C4-2B (cell line): ENCODE results near the gene ZFP2.

Experiments
- H3K27ac ChIP-seq: fragments of 450-650 bp; 2 replicates; pipeline ENCODE4 v1.5.1; 2017
- ZFX ChIP-seq: fragments of 450-650 bp; IDR thresholded peaks from 2 replicates; pipeline ENCODE4 v1.6.1; 2017
- TF ChIP-seq, protein P1 (sequence below): fragments of 450-650 bp; conservative IDR thresholded peaks from 2 replicates; pipeline ENCODE4 v1.5.1; 2017; ENCODE audit warnings: mild to moderate bottlenecking

The ZFP2 gene

DNA sequence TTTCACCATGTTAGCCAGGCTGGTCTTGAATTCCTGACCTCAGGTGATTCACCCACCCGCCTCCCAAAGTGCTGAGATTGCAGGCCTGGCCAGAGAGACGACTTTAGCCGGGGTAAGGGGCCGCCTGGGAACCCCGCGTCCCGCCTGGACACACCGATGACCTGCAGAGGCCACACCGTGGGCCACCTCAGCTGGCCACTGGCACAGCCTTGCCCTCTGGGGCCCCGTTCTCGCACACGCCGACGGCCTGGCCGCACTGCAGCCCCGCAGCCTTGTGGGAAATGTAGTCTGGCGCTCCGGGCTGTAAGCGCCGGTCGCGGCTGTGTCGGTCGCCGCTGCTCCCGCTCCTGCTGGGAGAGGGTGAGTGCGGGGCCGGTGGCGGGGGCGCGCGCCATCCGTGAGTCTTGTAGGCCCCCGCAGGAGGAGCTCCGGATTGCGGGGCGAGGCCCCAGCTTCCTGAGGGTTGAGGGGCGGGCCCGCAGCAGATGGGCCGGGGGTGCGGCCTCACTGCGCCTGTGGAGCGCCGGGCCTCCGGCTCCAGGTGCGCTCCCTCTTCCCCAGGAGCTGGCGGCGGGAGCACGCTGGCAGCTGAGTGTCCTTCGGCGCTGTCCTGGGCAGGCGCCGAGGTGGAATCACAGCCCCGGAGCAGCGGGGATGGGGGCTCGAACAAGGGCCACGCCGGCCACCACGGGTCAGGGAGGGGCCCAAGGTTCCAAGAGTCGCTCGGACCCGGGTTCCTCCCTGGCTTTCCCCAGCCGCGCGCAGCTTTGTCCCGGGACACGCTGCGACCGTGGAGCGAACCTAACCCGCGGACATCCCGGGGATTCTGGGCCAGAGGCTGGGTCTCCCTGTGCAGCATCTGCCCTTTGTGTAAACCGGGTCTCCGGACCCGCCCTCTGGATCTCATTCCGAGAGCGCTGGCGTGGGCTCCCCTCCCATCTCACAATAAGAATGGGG is at the start of gene ZFP2:
TSS of gene ZFP2 (plus strand) at position 299 of the 957 bp plus-strand sequence. CDS start 35,401 bp downstream, outside the sequence.
- H3K27ac ChIP-seq, result peak within 1 kb of the TSS; percentile 59
- peak; percentile 97 for TF ChIP-seq ZFX
- TF ChIP-seq, protein P1, sequence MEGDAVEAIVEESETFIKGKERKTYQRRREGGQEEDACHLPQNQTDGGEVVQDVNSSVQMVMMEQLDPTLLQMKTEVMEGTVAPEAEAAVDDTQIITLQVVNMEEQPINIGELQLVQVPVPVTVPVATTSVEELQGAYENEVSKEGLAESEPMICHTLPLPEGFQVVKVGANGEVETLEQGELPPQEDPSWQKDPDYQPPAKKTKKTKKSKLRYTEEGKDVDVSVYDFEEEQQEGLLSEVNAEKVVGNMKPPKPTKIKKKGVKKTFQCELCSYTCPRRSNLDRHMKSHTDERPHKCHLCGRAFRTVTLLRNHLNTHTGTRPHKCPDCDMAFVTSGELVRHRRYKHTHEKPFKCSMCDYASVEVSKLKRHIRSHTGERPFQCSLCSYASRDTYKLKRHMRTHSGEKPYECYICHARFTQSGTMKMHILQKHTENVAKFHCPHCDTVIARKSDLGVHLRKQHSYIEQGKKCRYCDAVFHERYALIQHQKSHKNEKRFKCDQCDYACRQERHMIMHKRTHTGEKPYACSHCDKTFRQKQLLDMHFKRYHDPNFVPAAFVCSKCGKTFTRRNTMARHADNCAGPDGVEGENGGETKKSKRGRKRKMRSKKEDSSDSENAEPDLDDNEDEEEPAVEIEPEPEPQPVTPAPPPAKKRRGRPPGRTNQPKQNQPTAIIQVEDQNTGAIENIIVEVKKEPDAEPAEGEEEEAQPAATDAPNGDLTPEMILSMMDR, result no peak

DNA sequence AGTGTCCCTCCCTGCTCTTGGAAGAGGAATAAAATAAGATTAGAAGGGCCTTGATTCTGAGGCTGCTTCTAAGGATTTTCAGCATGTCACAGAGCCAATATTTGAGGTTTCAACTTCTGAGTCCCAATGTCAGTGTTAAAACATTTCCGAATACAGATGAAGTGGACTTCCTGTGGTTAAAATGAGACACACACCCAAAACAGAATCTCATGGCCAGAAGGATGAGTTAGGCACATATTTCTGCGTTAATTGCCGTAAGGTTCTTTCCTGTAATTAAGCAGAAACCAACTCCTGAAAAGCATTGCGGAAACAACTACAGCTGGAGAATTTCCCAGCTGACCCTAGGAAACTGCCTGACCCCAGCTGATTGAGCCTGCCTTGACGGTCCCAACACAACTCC is 46.4 kb upstream of the ZFP2 start:
- TF ChIP-seq ZFX, result no peak
- TF ChIP-seq, protein P1, result no peak
- no peak overlapping the region for H3K27ac ChIP-seq

DNA sequence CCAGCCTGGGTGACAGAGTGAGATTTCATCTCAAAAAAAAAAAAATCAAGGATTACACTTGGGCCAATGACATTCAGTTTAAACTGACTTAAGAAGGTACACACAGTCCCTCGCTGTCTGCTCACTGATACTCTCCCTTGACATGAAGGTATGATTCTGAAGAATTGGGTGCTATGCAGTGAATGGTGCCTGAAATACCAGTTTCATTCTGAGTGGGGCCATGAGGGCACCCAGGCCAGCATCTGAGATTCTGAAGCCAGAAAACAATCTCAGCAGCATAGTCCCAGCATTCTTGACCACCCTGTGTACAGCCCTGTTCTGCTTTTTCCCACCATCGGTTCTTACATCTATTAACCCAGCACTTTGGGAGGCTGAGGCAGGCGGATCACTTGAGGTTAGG is 43.8 kb upstream of the ZFP2 start:
- H3K27ac ChIP-seq, result no peak overlapping the region
- TF ChIP-seq, protein P1, result no peak
- TF ChIP-seq ZFX, result no peak

DNA sequence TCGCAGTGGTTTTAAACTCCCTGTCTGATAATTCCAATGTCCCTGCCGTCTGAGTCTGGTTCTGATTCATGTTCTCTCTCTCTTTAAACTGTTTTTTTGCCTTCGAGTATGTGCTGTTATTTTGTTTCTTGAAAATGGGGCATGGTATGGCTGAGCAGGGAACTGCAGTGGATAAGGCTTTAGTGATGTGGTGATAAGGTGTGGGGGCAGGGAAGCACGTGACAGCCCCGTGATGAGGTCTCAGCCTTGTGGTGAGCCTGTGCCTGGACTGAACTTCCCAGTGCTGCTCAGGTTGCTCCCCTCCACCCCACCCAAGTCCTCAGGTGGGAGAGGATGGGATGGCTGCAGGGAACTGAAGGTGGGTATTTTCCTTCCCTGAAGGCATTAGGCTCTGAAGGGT is 41.4 kb upstream of the ZFP2 start:
- no peak for TF ChIP-seq ZFX
- TF ChIP-seq, protein P1, result no peak
- H3K27ac ChIP-seq, result no peak overlapping the region

DNA sequence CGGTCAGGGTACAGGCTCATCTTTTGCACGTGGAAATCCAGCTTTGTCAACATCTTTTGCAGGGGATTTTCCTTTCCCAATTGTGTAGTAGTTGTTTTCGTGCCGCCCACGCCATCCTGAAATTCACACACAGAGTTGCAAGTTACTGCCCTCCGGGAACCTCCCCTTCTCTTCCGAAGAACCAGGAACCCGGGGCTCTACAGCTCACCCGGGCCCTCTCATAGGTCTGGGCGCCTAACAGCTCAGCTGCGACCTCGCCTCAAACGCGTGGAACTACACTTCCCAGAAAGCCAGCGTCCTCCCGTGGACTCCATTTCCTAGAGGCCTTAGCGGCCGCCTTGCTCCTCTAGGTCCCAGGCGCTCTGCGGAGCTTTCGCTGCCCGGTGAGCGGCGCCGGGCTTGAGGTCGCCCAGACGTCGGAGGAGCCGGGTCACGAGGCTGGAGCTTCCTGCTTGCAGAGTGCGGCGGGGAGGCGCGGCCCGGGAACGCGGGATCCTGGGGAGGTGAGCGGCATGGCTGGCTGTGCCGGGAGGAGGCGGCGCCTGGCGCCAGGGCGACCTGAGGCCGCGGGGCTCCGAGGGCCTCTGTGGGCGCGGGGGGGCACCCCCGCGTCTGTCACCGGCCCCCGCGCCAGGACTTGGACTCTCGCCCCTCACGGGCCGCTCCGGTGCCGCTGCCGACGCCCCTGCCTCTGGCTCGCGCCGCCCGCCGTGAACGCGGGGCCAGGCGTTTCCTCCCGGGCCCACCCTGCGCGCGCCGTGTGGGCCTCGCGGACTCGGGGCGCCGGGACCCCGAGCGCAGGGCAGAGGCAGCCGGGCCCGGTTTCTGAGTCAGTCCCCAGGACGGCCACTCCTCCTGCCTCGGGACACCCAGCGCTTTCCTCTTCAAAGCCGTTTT is 35.8 kb upstream of the ZFP2 start, which contains the start of gene ZNF354B:
TSS of gene ZNF354B (plus strand) at position 329 of the 897 bp plus-strand sequence. CDS start 1,095 bp downstream, outside the sequence.
- TF ChIP-seq, protein P1, result no peak
- TF ChIP-seq ZFX, result peak; percentile 95
- peak within 1 kb of the TSS; percentile 85 for H3K27ac ChIP-seq

DNA sequence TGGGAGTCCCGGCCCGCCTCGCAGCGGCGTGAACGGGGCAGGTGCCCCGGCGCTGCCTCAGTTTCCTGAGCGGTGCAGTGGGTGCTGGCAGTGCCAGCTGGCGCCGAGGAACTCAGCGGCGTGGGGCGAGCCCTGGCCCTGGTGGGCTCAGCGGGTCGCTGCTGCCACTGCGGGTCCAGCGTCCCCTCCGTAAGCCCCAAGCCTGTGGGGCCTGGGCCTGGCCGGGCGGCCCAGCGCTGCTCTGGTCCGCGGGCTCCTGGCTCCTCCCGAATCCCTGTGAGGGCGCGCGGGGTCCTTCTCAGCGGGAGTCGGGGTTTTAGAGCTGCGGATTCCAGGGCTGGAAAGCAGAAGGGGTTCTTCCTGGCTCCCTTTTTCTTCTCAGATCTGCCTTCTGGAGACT is 35.1 kb upstream of the ZFP2 start:
- H3K27ac ChIP-seq, result peak overlapping the region; percentile 85

DNA sequence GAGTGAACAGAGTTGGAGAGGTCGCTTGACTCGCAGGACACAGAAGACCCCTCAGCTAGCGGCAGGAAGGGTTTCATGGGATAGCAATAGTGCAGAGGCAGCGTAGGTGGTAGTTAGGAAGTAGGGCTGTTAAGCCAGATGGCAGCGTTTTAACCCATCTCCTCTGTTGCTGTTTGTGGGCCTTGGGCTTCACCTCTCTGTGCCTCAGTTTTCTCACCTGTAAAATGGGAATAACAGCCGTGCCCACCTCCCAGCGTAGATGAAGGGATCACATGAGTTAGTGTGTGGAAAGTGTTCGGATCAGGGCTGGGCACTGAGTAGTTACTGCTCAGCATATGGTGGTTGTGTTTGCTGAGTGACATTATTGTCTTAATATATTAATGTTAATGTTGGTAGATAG is 34.1 kb upstream of the ZFP2 start:
- no peak overlapping the region for H3K27ac ChIP-seq
- TF ChIP-seq, protein P1, result no peak
- TF ChIP-seq ZFX, result no peak
